HG03469 (cell line): ENCODE data around the gene PDE1C.

Source experiments
- ATAC-seq: cut with Tn5 transposase; IDR thresholded peaks from one replicate; pipeline ENCODE4 v1.9.1; 2021; ENCODE audit warnings: mild to moderate bottlenecking, moderate library complexity, moderate number of reproducible peaks; ENCODE audit not compliant: unreplicated experiment

Gene PDE1C

DNA sequence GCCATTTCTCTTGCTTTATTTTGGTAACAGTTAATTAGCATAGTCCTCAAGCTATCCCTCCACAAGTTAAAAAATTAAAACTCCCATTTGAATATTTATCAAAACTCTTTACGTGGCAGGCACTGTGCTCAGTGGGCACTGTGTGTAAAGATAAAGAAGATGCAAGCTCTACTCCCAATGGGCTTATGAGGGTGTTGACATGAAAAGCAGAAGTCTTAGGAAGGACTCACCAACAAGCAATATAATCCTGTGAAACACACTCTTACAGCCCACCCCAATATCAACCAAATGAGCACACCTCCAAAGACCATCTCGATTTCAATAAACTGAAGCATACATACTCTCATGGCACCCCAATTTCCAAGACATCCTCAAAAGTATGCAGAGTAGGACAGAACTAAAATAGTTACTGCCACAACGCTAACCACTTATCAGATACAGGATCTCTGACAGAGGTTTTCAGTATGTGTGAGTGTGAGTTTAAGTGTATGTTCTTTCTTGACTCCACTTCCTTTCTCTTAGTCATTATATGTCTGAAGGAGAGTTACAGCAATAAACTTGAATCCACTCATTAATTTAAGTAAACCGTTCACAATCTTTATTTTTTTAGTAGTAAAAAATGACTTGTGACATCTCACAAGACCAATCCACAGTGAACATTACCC, 120.0 kb downstream of the PDE1C start:
- no peak for ATAC-seq

DNA sequence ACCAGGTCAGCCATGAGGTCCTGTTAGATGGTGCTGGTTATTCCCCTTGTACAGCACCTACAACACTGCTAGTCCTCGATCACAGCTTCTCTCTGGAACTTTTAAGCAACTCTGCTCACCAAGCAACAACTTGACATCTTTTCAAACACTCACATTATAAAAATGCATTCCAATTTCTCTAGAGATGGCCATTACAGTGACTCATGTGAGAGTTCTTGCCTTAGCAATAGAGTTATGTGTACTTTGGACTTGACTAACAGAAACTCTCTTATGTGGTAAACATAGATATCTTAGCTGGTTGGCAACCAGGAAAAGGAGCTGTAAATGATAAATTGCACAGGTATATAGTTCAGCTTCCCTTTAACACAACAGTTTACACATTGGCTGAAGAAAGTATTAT, 122.2 kb downstream of the PDE1C start:
- ATAC-seq, result no peak

DNA sequence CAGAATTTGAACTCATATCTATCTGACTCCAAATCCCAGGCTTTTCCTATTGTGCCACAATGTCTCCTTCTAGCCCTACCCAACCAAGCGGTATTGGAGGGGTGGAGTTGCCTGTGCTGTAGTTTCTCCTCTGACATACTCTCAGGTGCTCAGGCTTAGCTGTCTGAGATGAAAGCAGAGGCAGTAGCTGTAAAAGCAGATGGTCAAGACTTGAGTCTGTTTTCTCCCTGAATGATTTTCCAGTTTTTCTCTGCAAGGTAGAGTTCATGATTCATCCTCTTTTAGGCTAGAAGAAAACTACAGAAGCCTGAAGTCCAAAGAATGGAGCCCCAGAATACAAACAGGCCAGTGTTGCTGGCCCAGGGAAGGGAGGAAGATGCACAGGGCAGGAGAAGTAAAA, 130.0 kb downstream of the PDE1C start:
- ATAC-seq, result no peak

DNA sequence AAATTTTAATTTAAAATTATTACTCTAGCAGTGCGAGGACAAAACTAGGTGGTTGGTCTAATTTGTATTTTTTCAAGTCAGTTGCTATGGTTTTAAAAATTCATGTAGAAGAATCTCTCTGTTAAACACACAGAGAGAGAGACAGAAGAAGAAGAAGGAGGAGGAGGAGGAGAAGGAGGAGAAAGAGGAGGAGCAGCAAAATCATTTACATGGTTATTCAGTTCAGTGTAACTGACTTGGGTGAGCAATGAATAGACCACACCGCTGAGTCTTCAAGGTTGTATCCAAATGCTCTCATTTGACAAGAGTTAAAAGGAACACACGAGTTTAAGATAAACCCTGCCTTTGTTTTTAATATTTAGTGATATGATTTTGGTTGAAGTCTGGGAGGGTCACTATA, 131.1 kb downstream of the PDE1C start:
- ATAC-seq, result no peak

DNA sequence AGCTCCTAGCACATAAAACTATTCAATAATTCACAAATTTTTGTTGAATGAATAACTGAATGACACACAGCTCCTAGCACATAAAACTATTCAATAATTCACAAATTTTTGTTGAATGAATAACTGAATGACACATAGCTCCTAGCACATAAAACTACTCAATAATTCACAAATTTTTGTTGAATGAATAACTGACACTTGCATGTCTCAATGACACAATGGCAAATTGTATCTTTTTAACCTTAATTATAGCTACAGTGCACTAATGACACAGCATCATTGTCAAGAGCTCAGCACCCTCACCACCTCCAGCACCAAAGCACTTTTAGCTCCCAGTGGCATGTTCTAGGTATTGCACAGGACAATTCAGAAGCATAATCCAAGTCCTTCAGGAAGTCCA, 131.6 kb downstream of the PDE1C start:
- no peak for ATAC-seq

DNA sequence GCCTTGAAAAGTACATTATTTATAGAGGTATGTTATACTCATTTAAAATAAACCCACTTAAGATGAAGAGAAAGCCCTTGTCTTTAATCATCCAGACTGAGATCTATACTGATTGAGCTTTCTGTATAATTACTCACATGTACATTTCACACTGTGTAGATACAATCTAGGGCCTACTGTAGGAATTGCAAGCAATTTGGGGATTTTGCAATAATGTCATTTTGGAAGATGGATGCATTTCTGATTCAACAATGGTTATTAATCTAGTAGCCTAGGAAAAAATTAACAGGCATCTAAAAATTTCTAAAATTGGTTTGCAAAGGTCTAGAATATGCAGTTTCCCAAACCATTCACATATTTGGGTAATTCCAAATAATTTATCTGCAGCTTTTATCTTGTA, 132.2 kb downstream of the PDE1C start:
- ATAC-seq, result no peak

DNA sequence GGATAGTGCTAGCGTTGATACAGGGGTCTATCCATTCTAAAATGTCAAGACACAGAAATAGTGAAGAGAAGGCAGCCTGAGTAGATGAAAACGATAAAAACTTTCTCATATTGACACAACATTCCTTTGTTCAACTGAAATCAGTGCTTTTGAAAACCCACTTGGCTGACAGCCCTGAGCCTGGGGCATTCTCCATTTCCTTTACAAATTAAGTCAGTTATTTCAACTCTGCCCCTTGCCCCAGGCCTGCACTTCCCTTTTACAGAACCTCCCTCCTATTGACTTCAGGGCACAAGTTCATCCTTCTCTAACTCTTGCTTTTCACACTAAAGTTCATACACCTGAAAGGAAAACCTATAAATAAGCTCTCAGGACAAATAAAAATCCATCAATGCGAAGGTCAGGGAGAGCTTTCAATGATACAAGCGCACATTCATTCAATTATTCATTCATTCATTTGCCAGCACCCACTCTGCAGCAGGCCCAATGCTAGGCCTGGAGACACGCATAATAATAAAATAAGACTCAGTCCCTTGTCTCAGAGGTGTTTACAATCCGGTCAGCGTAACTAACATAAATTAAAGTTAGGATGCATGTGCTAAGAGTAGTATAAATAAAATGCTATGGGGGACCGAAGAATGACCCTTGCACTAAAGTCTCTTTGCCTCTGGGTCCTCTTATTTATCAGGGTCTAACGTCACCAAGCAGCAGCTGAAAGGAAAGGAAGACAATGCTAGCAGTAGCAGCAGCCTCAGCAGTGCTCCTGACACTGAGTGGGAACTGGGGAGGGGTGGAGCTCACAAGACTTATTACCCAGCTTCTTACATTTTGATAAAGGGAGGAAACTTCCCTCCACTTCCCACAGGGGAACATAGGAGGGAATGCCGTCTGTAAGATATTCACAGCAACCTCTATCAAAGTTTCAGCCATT, 134.8 kb downstream of the PDE1C start:
- ATAC-seq, result no peak

DNA sequence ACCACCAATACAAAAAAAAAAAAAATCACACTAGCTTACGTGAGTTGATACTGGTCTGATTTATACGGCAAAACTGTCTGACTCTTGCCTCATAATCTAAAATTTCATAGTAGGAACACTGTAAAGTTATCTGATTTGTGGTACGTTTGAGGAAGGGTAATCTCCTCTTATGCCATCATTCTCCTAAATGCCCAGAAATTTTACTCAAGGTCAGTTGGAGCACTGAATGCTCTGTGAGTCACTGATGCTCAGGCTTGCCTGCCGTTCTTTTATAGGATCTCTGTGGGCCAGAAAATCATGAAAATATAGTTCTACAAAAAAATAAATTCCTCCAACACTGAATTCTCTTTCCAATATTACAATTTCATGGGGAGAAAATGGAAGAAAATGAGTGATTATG, 135.7 kb downstream of the PDE1C start:
- no peak for ATAC-seq

DNA sequence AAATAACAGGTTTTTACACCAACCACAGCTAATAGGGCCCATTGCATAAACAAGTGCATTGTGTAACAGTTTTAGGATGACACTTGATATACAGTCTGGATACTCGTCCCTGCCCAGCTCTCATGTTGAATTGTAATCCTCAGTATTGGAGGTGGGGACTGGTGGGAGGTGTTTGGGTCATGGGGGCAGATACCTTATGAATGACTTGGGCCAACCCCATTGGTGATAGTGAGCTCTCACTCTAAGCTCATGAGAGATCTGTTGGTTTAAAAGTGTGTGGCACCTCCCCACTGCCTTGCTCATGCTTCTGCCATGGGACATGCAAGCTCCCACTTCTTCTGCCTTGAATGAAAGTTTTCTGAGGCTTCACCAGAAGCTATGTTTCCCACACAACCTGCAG, 136.7 kb downstream of the PDE1C start:
- ATAC-seq, result no peak

DNA sequence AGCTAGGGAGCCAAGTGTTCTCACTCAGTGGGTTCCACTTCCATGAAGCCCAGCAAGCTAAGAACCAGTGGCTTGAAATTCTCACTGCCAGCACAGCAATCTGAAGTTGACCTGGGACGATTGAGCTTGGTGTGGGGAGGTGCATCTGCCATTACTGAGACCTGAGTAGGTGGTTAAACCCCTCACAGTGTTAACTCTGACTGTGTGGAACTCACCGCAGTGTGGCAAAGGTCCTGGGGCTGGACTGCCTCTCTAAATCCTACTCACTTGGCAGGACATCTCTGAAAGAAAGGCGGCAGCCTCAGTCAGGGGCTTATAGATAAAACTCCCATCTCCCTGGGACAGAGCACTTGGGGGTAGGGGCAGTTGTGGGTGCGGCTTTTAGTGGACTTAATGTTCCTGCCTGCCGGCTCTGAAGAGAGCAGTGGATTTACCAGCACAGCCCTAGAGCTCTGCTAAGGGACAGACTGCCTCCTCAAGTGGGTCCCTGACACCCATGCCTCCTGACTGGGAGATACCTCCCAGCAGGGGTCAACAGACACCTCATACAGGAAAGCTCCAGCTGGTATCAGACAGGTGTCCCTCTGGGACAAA, 143.1 kb downstream of the PDE1C start:
- ATAC-seq, result no peak

DNA sequence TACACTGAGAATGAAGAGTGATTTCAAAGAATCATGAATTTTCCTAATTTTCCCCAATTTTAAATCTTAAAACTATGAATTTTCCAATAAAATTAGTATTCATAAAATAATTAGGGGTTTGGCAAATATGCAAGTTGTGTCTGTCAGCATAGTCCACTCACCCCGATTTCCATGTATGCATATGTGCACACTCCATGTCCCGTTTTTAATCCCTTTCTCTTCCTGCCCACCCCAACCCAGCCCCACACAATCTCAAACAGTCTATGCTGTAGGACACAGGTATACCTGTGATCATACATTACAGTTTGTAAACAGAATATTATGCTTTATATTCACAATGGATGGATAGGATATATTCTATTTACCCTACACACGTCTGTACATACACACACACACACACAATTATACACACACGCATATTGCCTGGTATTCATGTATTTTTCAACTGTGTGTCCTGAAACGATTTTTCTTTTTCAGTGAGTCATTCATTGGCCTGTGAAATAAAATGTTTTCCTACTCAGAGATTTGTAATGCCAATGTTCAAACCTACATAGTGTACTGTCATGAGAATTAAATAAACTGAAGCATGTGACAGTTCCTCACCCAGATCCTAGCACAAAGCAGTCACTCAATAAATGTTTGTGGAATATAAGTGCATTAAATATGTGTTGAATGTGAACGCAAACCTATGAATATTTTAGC, 144.3 kb downstream of the PDE1C start:
- no peak for ATAC-seq

DNA sequence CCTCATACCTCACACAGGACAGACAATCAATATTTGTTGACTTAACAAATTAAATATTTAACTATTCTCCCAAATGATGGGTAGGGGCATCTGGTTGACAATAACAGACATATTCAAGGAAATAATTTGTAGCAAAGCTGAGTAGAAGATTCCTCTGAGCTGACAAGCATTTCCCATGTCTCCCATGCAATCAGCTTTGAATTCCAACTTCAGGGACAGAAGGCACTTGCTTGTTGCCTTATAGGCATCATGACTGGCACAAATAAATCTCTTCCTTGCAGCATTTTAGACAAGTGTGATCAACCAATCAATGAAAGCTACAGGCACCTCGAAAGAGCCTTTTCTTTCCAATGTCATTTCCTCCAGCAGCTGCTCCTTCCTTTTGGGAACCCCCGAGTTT, 146.0 kb downstream of the PDE1C start:
- no peak for ATAC-seq

DNA sequence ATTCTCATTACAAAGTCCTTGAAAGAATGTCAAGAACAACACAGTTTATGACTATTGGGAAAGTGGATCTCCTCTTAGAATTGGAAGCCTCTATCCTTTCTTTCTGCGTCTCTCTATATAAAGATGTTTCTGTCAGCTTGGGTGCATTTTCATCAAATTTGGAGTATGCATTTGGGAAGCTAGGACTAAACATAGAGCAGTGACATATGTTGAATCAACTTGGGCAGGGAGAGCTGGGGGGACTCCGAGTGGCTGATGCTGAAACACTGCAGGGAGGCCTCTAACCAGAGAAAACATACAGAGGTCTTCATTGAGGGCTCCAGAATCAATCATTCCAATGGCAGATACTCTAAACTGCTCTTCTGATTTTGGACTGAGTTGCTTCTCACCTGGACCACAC, 147.4 kb downstream of the PDE1C start:
- ATAC-seq, result no peak

DNA sequence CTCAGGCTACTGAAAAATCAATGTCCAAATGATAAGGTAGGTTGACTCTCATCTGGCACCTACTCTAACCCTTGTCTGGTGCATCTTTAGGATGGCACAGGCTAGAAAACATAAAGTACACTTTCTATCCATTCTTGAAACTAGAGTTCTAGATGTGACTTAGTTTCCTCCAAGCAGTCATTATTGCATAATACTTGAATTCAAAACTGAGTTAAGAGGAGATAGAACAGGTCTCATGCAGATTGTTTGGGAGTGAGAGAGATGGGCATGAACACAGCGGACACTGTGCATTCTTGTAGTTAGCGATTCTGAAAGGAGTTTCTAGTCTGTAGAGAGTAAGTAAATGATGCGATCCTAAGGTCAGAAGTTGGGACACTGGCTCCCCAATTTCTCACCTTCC, 149.2 kb downstream of the PDE1C start:
- ATAC-seq, result no peak

DNA sequence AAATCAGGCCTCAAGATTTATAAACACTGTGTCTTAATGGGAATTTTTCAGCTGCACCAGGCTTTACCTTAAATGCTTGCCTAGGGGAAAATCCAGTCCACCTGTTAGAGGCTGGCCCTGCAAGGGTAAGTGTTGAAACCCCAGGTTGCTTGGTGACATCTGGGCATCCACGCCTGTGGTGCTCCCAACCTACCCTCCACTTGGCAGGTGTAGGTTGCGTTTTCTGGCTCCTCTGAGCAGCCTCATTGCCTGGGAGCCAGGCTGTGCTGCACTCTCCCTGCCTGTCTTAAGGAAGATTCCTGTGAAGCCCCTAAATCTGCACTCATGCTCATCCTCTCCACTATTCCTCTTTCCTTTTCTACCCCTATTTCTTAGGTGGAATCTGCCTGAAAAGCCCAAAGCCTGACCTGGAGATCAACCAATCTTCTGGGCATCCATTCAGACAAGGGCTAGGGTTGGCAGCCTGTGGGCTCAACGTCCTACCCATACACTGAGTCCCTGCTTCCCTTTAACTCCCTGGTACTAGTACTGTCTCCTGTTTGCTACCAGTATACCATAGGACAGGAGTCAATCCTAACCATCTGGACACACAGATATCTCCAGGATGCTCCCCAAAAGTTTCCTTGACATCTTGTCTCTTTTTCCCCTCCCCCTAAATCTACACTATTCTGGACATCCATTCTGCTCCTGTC, 150.4 kb downstream of the PDE1C start:
- no peak for ATAC-seq

DNA sequence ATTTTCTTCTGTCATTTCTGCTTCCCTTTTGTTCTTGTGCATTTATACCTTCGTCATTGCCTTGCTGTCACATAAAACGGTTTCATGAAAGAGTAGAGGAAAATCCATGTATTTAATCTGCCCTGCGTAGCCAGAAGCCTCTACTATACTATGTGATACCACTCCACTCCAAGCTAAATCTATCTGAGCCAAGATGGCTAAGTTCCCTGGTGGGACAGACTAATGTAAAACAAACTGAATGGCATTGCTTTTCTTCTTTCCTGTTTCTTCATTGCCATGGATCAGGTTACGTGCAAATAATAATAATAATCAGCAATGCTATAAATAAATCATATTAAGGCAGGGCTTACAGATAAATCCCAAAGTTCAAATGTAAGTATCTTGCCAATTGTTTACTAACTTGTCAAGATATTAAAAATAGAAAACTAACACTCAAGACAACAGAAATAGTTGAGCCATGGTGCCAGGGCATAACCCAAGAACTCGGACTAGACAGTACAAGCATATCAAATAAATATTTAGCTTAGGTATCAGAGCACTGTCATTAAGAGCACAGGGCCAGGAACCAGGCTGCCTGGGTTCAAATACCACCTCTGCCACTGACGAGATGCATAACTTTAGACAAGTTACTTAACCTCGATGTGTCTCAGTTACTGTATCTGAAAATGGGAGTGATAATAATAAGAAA, 151.4 kb downstream of the PDE1C start:
- ATAC-seq, result no peak

DNA sequence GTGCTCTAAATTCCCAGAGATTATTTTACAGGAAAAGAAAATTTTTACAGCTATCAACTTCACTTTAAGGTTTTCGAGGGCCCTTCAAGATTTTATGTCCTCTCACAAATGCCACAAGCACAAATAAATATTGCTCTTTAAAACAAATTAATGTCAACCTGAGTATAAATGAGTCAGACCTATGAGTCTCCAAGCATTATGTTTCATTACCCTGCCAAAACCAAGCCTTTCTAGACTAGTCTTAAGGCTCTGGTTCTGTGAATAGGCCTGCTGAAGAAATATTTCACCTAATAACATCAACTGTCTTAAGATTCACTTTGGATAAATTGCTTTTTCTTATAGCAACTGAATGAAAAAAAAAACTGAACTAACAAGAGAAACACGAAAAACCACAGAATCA, 153.0 kb downstream of the PDE1C start:
- ATAC-seq, result no peak

DNA sequence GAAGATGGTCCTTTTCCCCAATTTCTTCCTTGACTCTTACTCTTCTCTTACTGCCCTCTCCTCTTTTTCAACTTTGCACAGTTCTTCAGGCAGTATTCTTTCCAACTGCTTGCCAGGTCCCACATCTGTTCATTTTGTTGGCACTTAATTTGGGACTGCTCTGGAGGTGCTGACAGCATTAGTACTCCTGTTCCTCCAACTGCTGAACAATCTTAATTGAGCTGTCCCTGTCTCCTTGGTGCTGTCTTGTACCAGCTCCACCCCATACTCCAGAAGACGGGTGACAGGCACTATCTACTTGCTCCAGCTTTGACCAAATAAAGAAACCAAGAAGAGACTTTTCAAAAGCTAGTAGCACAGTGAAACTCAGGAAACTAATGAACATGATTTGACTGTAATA, 160.0 kb downstream of the PDE1C start:
- ATAC-seq, result no peak

DNA sequence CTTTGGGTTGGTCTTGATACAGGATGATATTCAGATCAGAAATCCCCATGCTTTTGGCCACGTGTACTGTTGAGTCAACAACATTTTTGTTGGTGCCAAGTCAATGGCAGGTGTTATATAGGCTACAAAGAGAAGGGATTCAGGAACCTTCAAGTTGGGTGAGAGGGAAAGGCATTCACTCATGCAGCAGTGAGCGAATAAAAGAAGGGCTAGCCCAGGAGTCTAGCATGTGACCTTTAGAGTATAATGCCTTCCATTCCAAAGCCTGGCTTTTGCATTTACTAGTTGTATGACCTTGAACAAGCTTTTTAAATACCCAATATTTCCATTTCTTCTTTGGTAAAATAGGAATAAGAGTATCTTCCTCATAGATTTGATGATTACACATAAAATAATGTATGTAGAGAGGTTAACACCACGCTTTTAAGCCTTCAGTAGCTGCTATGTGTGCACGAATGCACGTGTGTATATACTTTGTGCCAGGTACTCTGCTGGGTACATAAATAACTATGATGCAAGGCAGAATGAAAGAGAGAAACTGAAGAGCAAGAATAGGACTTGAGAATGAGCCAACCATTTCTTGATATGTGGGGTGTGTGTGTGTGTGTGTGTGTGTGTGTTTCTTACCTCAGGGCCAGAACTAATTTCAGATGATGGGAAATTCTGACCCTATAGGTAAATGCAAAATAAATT, 163.6 kb downstream of the PDE1C start:
- no peak for ATAC-seq

DNA sequence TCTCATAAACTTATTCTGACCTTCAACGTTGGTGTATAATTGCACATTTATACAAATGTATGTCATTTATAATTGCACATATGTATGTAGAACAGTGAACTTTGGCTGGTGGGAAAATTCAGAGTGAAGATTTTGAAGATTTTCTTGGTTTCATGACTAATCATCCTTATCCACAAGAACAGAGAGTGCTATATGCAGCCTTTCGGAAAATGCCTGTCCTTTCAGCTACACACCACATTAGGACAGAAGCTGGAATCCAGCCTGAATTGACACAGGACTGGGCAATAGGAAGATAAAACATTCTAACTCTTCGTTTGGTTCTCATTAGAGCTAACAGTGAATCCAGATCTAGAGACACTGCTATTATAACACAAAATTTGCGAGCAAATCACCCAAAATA, 166.2 kb downstream of the PDE1C start:
- no peak for ATAC-seq
